GF-D8 (cell line): Measurements from ENCODE around the gene CERS1.

Experiments
- DNase-seq: peaks from one replicate; lab custom pipeline; 2025; lab: John Stamatoyannopoulos, UW

CERS1 gene

GRCh38 chr19:18856385-18857126 is 39.4 kb downstream of the CERS1 start:
- DNase-seq, result no peak

GRCh38 chr19:18855647-18856384 is 40.1 kb downstream of the CERS1 start:
- DNase-seq, result no peak

GRCh38 chr19:18854982-18855381 is 41.0 kb downstream of the CERS1 start:
- no peak for DNase-seq

- no peak for DNase-seq
Observed at GRCh38 chr19:18853755-18854427, 42.1 kb downstream of the CERS1 start.

GRCh38 chr19:18852648-18853047 is 43.3 kb downstream of the CERS1 start:
- no peak for DNase-seq

GRCh38 chr19:18851673-18852325 is 44.2 kb downstream of the CERS1 start:
- no peak for DNase-seq

- DNase-seq, result no peak
Observed at GRCh38 chr19:18850471-18851375, 45.2 kb downstream of the CERS1 start.

- no peak for DNase-seq
Observed at GRCh38 chr19:18849838-18850400, 46.0 kb downstream of the CERS1 start.

- DNase-seq, result no peak
Observed at GRCh38 chr19:18848878-18849661, 46.9 kb downstream of the CERS1 start.

- DNase-seq, result no peak
Observed at GRCh38 chr19:18847549-18848463, 48.2 kb downstream of the CERS1 start.

- DNase-seq, result no peak
Observed at GRCh38 chr19:18846862-18847548, 49.0 kb downstream of the CERS1 start.

- DNase-seq, result no peak
Observed at GRCh38 chr19:18845961-18846360, 50.0 kb downstream of the CERS1 start.

GRCh38 chr19:18844806-18845329 is 51.1 kb downstream of the CERS1 start:
- no peak for DNase-seq

GRCh38 chr19:18843960-18844359 is 52.0 kb downstream of the CERS1 start:
- DNase-seq, result no peak

- no peak for DNase-seq
Observed at GRCh38 chr19:18842166-18842565, 53.8 kb downstream of the CERS1 start.

GRCh38 chr19:18841400-18841799 is 54.6 kb downstream of the CERS1 start:
- DNase-seq, result no peak

GRCh38 chr19:18840288-18841267 is 55.4 kb downstream of the CERS1 start:
- no peak for DNase-seq
